Cerebellar cortex (tissue), 1 donor: ENCODE results near the gene MAD1L1.

ENCODE experiments used
- DNase-seq: peaks from one replicate; pipeline ENCODE4 v3.0.0-alpha.2; 2015; ENCODE audit warnings: low spot score

Gene MAD1L1

DNA sequence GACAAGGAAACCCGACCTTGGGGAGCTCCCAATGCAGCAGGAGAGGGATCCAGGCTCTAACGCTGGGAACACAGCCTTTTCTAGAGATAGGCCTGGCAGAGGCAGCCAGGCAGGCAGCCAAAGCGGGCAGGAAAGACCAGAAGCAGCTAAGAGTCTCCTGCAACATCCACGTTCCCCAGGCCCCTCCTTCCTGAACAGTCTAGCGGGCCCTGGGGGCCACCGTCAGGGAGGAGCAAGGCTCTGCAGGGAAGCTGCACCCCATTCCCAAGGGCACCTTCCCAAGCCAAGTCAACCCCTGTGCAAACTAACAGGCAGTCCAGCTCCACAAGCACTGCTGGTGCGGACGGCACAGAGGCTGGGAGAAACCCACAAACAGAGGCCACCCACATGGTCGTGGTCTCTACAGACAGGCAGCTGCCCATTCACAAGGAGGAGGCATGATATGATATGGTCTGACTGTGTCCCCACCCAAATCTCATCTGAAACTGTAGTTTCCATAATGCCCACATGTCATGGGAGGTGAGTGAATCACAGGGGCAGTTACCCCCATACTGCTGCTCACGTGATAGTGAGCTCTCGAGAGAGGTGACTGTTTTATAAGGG lies 115.7 kb downstream of the MAD1L1 start:
- DNase-seq, result peak; percentile 45

GRCh38 chr7:2116448-2116810 lies 116.3 kb downstream of the MAD1L1 start:
- no peak for DNase-seq

DNA sequence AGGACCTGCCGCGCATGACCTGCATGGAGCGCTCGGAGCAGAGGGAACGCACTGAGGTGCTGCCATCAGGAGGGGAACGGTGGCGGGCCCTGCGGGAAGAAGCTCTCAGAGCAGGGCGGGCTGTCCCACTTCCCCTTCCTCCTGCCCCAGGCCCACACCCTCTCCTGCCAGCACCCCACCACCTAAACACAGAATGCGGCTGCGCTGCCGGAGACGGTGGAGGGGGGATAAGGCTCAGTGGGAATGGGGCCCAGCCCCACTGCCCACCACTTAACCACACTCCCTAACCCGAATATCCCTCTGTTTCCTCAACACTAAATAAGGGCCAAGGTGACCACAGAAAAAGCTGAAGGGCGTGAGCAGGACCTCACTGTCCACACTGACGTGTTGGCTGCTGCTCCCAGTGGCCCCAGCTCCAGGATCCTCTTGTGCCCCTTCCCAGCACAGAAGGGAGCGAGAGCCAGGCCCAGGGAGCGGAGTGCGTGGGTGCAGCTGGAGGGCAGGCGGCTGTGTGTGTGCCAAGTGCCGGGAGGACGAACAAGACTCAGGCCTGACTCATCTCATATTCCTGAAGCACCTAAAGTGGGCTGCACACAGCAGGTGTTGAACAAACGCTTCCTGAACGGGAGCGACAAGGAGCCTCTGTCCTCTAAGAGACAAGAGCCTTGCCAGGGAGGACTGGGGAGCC lies 116.8 kb downstream of the MAD1L1 start:
- no peak for DNase-seq

DNA sequence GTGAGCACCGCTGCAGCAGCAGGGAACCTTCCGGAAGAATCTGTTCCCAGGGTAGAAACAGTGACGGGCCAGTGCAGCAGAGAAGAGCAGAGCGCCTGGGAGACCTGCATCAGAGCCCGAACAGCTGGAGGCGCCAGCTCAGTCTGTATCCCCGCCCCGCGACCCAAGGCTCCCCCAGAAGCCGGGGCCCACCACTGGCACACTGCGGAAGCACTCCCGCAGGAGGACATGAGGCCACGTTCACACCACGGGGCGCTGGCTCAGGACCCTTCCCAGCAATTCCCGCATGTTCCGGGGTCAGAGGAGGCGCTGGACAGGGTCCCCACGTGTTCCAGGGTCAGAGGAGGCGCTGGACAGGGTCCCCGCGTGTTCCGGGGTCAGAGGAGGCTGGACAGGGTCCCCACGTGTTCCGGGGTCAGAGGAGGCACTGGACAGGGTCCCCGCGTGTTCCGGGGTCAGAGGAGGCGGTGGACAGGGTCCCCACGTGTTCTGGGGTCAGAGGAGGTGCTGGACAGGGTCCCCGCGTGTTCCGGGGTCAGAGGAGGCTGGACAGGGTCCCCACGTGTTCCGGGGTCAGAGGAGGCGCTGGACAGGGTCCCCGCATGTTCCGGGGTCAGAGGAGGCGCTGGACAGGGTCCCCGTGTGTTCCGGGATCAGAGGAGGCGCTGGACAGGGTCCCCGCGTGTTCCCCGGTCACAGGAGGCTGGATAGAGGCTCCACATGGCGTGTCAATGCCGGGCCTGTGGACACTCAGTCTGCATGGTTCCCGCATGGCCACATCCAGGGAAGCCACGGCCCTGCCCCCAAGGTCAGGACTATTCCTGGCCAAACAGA lies 117.6 kb downstream of the MAD1L1 start:
- DNase-seq, result no peak

GRCh38 chr7:2114052-2114451 lies 118.7 kb downstream of the MAD1L1 start:
- DNase-seq, result no peak

GRCh38 chr7:2112261-2113198 lies 120.2 kb downstream of the MAD1L1 start:
- no peak for DNase-seq

GRCh38 chr7:2111568-2111967 lies 121.2 kb downstream of the MAD1L1 start:
- DNase-seq, result no peak

- no peak for DNase-seq
Measured at GRCh38 chr7:2110610-2111396, 121.9 kb downstream of the MAD1L1 start.

DNA sequence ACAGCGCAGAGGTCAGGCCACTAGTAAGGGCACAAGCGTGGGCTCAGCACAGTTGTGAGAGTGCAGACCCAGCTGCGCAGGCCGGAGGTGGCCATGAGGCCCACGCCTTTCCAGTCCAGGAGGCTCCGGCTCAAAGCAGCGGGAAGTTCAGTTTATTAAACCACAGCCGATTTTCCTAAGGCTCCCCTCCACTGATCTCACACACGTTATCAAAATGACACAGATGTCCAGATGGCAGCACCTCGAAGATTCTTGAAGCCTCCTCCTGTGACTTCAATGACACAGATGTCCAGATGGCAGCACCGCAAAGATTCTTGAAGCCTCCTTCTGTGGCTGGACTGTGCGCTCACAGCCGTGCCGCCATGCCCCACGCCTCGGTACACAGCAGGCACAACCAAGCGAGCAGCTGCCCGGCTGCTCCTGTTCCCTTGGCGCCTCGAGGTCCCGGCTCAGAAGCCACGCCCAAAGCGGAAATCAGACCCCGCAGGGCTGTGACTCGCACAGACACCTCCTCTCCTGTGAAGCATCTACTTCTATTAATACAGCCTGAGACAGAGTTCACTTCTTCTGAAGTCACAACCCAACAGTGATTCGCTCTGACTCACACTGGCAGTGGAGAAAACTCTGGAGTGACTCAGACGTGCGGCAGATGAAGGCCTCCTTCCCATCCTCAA lies 122.7 kb downstream of the MAD1L1 start:
- DNase-seq, result peak; percentile 22

GRCh38 chr7:2109251-2109872 lies 123.4 kb downstream of the MAD1L1 start:
- DNase-seq, result no peak

DNA sequence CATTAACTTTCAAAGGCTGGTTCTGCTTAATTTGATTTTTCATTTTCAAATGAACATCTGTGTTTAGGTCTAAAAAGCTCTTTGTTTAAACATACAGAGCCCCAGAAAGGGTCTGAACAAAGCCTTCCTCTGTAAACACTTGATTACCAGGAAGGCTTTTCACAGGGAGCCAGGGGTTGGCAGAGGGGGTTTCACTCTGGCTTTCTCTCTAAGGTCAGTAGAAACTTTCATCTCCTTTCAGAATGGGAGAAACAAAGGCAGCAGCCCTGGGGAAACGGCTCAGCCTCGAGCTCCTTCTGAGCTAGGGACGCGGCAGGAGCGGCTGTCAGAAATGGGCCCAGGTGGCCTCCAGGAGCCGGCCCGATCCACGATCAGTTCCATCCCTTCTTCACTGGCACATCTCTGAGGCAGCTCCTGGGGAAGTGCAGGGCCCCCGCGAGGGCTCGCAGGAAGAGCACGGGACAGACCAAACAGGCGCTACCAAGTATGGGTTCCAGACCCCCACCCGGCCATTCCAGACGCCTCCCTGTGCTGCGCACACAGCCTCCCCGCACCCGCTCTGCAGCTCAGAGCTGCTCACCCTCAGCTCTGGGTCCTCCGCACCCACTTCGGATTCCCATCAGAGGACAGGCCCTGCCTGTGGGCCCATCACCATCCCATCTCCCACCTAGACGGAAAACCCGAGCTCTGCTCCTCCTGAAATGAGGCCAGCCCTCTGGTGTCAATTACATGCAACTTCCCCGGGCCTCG lies 124.1 kb downstream of the MAD1L1 start:
- no peak for DNase-seq

DNA sequence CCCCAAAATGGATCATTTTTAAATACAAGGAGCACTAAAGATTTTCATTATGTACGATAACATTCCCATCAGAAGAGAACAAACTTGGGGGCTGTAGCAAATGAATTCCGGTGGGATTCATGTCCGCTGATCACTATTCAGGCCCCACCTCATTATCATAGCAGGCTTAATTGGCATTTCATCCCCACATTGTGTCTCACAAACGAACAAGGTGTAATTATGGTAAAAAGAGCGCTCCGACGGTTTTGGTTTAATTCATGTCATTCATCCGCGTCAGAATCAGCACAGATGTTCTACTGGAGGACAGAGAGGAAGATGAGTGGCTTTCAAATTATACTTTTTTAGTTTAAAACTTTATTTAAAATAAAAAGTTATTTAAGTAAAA lies 124.7 kb downstream of the MAD1L1 start:
- DNase-seq, result no peak

GRCh38 chr7:2107386-2108070 lies 125.2 kb downstream of the MAD1L1 start:
- DNase-seq, result no peak

DNA sequence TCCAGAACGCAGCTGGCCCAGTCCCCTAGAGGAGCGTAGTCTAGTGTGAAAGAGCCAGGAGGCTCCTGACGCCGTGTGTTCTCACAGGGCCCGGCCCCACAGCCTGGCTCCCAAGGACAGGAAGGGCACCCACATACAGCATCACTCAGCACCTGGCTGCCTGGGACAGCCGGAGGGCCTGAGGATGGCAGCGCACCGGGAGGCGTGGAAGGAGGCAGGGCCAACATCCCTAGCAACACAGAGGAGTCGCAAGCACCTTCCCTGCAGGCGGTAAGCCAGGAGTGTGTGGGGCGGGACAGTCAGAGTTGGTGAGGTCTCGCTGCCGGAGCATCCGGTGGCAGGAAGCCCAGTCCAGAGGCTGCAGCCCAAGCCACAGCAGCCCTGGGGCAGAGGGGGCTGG lies 125.8 kb downstream of the MAD1L1 start:
- DNase-seq, result no peak

GRCh38 chr7:2106440-2106839 lies 126.3 kb downstream of the MAD1L1 start:
- no peak for DNase-seq

- DNase-seq, result no peak
Measured at GRCh38 chr7:2105917-2106316, 126.8 kb downstream of the MAD1L1 start.

GRCh38 chr7:2105280-2105679 lies 127.5 kb downstream of the MAD1L1 start:
- DNase-seq, result no peak

DNA sequence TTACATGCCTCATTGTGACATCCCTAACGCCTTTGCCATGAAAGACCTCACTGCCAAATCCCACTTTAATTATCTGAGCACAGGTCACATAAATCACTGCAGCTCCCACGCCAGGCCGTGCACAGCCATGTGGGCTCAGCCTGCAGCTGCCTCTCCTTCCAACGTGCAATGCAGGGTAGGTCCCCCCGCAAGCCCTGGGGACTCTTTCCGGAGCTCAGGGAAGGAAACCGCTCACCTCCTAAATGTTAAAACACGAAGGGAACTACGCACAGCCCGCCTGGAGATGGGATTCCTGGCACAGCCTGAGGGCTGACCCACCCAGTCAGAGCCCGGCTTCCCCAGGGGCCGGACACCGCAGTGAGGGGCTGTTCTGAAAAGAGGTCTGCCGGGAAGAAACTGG lies 128.0 kb downstream of the MAD1L1 start:
- DNase-seq, result no peak
